HEK293 (cell line): ENCODE results near the gene DRC7.

Experiments
- CTCF ChIP-seq: fragments of 450-650 bp; formaldehyde crosslinking; IDR thresholded peaks from 2 replicates; pipeline ENCODE4 v1.5.1; 2016; ENCODE audit warnings: missing biosample characterization, missing genetic modification characterization
- GLI4 ChIP-seq: fragments of 450-650 bp; formaldehyde crosslinking; IDR thresholded peaks from 2 replicates; pipeline ENCODE4 v1.5.1; 2016; ENCODE audit warnings: missing biosample characterization, missing genetic modification characterization
- REST ChIP-seq: fragments of 450-650 bp; formaldehyde crosslinking; IDR thresholded peaks from 2 replicates; pipeline ENCODE4 v1.5.1; 2016; ENCODE audit warnings: missing biosample characterization, missing genetic modification characterization
- SALL2 ChIP-seq: fragments of 450-650 bp; formaldehyde crosslinking; IDR thresholded peaks from 2 replicates; pipeline ENCODE4 v1.5.0; 2017; ENCODE audit warnings: missing biosample characterization, mild to moderate bottlenecking, missing genetic modification characterization, borderline replicate concordance
- SP3 ChIP-seq: fragments of 450-650 bp; formaldehyde crosslinking; IDR thresholded peaks from 2 replicates; pipeline ENCODE4 v1.5.1; 2016; ENCODE audit warnings: missing biosample characterization, missing genetic modification characterization
- ZNF140 ChIP-seq: fragments of 450-650 bp; formaldehyde crosslinking; IDR thresholded peaks from 2 replicates; pipeline ENCODE4 v1.5.1; 2016; ENCODE audit warnings: missing biosample characterization, missing genetic modification characterization
- ZNF239 ChIP-seq: fragments of 450-650 bp; formaldehyde crosslinking; IDR thresholded peaks from 2 replicates; pipeline ENCODE4 v1.5.1; 2016; ENCODE audit warnings: missing biosample characterization, missing genetic modification characterization
- ZNF274 ChIP-seq, 2 experiments: fragments of 200-500 bp in 1 of 2; fragments of 450-650 bp in 1 of 2; sonication (Bioruptor generic) in 1 of 2; formaldehyde crosslinking in 1 of 2; IDR thresholded peaks; 2 replicates each; pipeline versions ENCODE4 v1.5.1 to v1.6.1; 2014 to 2016; ENCODE audit warnings: borderline replicate concordance in 1 of 2, inconsistent platforms in 1 of 2, low read length in 1 of 2, missing biosample characterization in 1 of 2, missing genetic modification characterization in 1 of 2
- ZNF426 ChIP-seq: fragments of 450-650 bp; formaldehyde crosslinking; IDR thresholded peaks from 2 replicates; pipeline ENCODE4 v1.5.1; 2017; ENCODE audit warnings: missing biosample characterization, missing genetic modification characterization, mild to moderate bottlenecking, inconsistent platforms, moderate library complexity
- ZNF664 ChIP-seq: fragments of 450-650 bp; formaldehyde crosslinking; IDR thresholded peaks from 2 replicates; pipeline ENCODE4 v1.5.1; 2016; ENCODE audit warnings: missing biosample characterization, missing genetic modification characterization
- ZSCAN5A ChIP-seq: fragments of 450-650 bp; formaldehyde crosslinking; IDR thresholded peaks from 2 replicates; pipeline ENCODE4 v1.5.1; 2016; ENCODE audit warnings: missing biosample characterization, missing genetic modification characterization
- TF ChIP-seq, protein P1 (sequence below): sonication (generic); formaldehyde crosslinking; IDR thresholded peaks from 2 replicates; pipeline ENCODE4 v1.8.1; 2022; ENCODE audit warnings: mild to moderate bottlenecking, moderate library complexity, missing genetic modification reagents
- TF ChIP-seq, protein P2 (sequence below): fragments of 450-650 bp; formaldehyde crosslinking; IDR thresholded peaks from 2 replicates; pipeline ENCODE4 v1.5.1; 2016; ENCODE audit warnings: missing biosample characterization, missing genetic modification characterization
- TF ChIP-seq, protein P3 (sequence below): fragments of 450-650 bp; formaldehyde crosslinking; optimal IDR thresholded peaks from 2 replicates; pipeline ENCODE3; 2016; ENCODE audit warnings: missing biosample characterization, mild to moderate bottlenecking, missing genetic modification characterization

- TF ChIP-seq, protein P1, sequence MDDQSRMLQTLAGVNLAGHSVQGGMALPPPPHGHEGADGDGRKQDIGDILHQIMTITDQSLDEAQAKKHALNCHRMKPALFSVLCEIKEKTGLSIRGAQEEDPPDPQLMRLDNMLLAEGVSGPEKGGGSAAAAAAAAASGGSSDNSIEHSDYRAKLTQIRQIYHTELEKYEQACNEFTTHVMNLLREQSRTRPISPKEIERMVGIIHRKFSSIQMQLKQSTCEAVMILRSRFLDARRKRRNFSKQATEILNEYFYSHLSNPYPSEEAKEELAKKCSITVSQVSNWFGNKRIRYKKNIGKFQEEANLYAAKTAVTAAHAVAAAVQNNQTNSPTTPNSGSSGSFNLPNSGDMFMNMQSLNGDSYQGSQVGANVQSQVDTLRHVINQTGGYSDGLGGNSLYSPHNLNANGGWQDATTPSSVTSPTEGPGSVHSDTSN (CRISPR knock-in tag), result no peak
- TF ChIP-seq CTCF (tag by site-specific recombination) (no peak), ZNF664 (tag by site-specific recombination) (no peak), SALL2 (tag by site-specific recombination) (no peak), ZNF140 (tag by site-specific recombination) (no peak), GLI4 (no peak), ZNF274 (IDR thresholded peaks at IDR 0.05; ENCODE audit: low read length) (no peak), ZNF274 (tag by site-specific recombination; IDR thresholded peaks at IDR 0.05; ENCODE audit: borderline replicate concordance) (no peak), ZNF239 (tag by site-specific recombination) (no peak), ZNF426 (tag by site-specific recombination) (no peak), SP3 (tag by site-specific recombination) (no peak), REST (no peak), ZSCAN5A (tag by site-specific recombination) (no peak)
- TF ChIP-seq, protein P2, sequence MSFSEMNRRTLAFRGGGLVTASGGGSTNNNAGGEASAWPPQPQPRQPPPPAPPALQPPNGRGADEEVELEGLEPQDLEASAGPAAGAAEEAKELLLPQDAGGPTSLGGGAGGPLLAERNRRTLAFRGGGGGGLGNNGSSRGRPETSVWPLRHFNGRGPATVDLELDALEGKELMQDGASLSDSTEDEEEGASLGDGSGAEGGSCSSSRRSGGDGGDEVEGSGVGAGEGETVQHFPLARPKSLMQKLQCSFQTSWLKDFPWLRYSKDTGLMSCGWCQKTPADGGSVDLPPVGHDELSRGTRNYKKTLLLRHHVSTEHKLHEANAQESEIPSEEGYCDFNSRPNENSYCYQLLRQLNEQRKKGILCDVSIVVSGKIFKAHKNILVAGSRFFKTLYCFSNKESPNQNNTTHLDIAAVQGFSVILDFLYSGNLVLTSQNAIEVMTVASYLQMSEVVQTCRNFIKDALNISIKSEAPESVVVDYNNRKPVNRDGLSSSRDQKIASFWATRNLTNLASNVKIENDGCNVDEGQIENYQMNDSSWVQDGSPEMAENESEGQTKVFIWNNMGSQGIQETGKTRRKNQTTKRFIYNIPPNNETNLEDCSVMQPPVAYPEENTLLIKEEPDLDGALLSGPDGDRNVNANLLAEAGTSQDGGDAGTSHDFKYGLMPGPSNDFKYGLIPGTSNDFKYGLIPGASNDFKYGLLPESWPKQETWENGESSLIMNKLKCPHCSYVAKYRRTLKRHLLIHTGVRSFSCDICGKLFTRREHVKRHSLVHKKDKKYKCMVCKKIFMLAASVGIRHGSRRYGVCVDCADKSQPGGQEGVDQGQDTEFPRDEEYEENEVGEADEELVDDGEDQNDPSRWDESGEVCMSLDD (tag by site-specific recombination), result no peak
- TF ChIP-seq, protein P3, sequence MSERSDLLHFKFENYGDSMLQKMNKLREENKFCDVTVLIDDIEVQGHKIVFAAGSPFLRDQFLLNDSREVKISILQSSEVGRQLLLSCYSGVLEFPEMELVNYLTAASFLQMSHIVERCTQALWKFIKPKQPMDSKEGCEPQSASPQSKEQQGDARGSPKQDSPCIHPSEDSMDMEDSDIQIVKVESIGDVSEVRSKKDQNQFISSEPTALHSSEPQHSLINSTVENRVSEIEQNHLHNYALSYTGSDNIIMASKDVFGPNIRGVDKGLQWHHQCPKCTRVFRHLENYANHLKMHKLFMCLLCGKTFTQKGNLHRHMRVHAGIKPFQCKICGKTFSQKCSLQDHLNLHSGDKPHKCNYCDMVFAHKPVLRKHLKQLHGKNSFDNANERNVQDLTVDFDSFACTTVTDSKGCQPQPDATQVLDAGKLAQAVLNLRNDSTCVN (tag by site-specific recombination), result no peak
These were observed 40.7 kb upstream of the DRC7 start for GRCh38 chr16:57653936-57654335.
